HG03139 (cell line): Measurements from ENCODE around the gene CELF1.

Experiments
- ATAC-seq: cut with Tn5 transposase; IDR thresholded peaks from one replicate; pipeline ENCODE4 v1.9.1; 2021; ENCODE audit not compliant: unreplicated experiment

The CELF1 gene

DNA sequence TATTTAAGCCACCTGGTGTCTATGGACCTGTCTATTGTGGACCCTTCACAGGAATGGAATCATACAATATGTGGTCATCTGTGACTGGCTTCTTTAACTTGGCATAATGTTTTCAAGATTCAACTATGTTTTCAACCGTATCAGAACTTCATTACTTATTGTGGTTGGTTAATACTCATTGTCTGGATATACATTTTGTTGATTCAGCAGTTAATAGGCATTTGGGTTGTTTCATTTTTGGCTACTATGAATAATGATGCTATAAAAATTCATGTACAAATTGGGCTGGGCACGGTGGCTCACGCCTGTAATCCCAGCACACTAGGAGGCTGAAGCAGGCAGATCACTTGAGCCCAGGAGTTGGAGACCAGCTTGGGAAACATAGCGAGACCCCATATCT, 101.5 kb downstream of the CELF1 start:
- no peak for ATAC-seq

DNA sequence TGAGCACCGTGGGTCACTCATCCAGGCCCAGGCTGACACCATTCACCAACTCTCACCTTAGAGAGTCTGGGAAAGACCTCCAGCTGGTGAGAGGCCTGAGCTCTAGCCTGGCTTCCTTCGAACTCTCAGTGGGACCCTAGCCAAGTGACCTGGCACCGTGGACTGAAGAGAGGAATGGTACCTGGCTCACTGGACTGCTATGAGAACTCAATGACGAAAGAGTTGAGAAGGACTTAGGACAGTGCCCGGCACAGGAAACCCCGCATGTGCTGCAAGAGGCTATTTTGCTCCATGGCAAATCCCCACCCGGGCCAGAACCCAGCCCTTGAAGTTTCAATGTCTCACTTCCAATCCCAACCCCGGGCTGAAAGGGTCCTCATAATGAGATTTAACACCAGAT, 103.4 kb downstream of the CELF1 start:
- no peak for ATAC-seq

DNA sequence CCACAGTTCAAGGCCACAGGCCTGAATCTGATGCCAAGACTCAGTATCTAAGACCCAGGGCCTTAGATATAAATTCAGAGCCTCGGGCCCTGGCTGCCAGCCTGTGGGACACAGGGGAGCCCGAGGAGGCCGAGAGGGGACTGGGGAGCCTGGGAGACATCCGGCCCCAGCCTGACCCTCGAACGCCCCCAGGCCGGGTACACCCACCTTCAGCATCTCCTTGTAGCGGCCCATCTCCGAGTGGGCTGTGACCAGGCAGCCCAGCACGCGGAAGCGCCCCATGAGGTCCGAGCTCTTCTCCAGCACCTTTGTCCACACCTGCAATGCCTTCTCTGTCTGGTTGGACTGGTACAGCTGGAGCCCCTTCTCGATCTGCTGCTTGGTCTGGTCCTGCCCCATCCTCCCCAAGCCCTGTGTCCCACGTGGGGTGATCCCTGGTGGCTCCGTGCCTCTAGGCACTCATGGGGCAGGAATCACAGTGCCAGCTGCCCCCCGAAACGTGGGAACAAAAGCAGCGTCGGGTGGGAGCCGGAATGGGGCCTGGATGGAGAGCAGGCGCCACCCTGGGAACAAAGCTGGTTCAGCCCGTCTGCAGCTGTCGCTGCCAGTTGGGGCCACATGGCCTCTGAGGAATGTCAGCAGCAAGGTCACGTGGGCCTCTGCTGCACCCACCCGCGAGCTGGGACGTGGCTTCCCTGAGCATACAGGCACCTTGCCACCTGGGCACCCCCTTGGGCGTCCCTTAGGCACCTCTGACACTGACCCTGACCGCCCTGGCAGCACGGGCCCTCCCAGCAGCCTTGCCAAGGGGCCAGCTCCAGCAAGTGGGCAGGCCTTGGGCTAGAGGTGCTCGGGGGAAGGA, 104.1 kb downstream of the CELF1 start, which contains the start of gene RAPSN:
Gene RAPSN, minus strand, starts transcription at position 571 of the 862 bp plus-strand sequence. Its CDS starts 172 bp downstream, at position 399.
- no peak for ATAC-seq

DNA sequence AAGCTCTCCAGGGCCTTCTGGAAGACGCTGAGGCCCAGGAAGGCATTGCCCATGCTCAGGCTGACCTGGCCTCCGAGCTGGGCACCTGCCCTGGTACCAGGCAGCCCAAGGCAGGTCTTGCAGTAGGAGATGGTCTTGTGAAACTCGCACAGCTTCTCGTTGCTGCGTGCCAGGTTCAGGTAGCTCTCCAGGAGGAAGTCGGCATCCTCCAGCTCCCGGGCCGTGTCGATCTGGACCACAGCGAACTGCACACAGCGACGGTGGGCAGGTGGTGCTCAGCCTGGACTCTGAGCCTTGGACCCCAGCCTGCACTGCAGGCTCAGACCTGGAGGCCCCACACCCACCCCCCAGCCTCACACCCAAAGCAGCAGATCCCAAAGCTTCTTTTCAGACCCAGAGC, 105.0 kb downstream of the CELF1 start:
- ATAC-seq = no peak

DNA sequence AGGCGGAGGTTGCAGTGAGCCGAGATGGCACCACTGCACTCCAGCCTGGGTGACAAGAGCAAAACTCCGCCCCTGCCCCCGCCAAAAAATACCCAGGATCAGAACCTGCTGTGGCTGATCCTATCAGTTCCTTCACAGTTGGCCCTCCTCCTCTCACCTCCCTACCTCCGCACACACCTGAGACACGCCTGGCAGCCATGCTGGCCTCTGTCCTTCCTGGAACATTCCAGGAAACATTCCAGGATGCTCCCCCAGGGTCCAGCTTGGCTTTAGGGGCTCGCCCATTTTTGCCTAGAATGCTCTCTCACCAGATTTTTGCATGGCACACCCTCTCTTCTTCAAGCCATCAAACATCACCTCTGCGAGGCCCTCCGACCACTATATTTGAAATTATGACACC, 106.1 kb downstream of the CELF1 start:
- ATAC-seq = no peak

DNA sequence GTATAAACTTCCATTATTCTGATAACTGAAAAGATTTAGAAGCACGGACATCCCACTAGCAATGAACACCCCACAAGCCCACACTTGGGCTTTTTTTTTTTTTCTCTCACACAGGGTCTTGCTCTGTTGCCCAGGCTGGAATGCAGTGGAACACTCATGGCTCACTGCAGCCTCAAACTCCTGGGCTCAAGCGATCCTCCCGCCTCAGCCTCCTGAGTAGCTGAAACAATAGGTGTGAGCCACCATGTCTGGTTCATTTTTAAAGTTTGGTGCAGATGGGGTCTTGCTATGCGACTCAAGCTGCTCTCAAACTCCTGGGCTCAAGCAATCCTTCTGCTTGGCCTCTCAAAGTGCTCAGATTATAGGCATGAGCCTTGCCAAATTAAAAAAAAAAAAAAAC, 107.1 kb downstream of the CELF1 start:
- ATAC-seq = no peak

DNA sequence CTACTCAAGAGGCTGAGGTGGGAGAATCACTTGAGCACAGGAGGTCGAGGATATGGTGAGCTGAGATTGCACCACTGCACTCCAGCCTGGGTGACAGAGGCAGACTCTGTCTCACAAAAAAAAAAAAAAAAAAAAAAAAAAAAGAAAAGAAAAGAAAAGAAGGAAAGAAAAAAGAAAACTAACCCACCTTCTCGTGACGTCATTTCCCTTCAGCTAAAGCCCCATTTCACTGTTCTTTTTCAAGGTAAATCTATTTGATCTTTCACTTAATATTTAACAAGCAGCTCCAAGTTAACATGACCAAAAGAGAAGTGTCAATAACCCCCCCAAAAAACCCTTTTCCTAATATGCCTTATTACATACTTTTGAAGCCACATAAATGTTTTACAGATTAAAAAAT, 109.1 kb downstream of the CELF1 start:
- ATAC-seq = no peak

DNA sequence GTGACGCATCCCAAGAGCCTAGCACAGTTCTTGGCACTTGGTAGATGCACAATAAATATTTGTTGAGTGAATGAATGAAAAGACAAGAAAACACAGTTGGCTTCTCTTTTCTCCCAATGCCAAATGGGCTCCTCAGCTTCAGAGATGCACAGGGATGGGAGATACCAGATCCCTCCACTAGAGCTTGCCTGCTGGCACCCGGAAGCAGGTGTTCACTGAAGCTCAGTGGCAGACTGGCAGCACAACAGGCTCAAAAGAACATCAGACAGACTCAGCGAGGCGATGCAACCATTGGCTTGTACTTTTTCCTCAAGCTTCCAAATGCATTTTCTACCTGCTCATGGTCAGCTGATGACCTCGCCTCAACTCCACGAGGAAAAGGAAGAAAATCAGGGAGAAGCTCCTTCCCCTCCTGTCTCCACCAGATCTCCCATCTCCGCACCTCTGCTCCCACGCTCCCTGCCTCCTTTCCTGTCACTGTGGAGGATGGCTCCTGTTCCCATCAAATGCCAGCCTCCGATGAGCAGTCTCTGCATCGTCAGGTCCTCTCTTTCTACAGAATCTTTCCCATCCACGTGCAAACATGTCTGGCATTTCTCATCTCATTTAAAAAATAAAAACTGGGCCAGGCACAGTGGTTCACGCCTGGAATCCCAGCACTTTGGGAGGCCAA, 109.8 kb downstream of the CELF1 start:
- no peak for ATAC-seq

DNA sequence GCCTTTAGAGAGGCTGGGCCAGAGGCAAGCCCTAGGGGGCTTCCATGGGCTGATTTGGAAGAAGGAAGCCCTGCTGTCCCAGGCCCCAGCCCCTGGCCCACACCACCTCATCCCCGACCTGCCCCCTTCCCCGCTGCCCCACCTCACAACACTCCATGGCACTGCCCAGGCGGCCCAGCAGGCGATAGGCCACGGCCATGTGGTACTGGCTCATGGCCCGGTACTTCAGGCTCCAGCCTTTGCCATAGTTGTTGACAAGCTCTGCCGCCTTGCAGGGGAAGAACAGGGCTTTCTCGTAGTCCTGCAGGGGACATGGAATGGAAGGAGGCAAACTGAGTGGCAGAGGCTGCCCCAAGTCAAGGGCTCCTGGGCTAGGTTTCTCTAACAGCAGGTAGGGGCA, 110.4 kb downstream of the CELF1 start:
- no peak for ATAC-seq

DNA sequence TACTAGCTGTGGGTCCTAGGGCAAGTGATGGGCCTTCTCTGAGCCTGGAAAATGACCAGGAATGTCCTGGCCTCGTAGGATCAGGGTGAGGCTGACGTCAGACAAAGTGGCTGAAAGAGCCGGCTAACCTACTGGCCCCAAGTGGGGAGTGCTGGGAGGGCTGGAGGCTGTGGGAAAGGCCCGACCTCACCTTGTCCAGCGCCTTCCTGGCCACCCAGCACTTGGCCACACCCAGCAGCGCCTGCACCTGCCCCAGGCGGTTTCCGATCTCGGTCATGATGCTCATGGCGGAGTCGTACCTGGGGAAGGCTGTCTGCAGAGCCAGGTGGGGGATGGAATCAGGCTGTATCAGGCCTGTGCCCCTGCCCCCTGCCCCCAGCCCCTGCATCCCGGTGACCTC, 111.5 kb downstream of the CELF1 start:
- no peak for ATAC-seq

DNA sequence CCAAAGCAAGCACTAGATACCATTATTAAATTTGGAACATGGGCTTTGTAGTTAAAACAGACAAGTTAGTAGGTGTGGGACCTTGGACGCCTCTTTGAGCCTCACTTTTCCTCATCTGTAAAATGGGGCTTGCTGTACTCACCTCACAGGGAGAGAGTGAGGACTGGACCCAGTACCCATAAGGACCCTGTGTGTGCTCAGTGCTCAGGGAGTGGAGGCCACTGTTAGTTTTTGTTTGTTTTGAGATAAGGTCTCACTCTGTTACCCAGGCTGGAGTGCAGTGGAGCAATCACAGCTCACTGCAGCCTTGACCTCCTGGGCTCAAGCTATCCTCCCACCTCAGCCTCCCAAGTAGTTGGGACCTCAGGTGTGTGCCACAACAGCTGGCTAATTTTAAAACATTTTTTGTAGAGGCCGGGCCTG, 112.9 kb downstream of the CELF1 start:
- ATAC-seq = no peak

DNA sequence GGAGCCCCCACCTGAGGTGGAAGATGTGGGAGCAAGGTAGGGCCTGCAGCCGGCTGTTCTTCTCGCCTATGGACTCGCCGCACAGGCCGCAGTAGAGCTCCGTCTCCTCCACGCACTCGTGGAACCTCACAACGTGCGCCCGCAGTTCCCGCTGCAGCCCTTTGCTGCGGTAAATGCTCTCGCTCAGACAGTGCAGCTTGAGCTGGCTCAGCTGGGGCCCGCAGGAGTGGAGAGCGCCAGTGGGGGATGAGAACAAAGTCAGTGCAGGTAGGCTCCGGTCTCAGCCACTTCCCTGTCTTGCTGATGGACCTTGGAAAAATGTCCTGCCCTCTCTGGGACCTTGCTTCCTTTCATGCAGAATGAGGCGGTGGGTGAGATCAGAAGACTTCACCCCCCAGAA, 114.2 kb downstream of the CELF1 start:
- ATAC-seq = no peak

DNA sequence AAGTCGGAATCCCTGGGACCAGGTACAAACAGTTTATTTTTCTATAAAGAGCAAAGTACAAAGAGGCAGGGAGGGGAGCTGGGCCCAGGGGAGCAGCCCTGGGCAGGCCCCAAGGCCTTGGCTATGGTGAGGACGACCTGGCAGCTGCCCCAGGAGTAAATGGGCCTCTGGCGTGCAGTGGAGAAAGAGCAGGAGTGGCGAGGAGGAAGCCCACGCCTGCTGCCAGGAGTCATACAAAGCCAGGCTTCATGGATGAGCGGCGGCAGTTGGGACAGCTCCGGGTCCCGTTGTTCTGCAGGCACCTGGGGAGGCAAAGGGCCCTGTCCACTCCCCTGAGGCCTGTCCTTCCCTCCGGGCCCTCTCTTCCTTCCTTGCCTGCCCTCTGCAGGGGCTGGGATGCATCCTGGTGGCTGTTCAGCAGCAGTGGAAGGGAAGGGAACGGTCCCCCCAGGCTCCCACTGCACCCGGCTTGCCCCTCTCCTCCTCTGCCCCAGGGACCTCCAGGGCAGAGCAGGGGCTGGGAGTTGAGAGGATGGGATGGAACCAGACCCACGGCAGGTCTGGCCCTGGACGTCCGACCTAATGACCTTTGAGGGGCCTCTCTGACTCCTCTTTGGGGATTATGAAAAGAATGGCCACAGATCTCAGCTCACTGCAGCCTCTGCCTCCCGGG, 115.0 kb downstream of the CELF1 start:
- no peak for ATAC-seq

DNA sequence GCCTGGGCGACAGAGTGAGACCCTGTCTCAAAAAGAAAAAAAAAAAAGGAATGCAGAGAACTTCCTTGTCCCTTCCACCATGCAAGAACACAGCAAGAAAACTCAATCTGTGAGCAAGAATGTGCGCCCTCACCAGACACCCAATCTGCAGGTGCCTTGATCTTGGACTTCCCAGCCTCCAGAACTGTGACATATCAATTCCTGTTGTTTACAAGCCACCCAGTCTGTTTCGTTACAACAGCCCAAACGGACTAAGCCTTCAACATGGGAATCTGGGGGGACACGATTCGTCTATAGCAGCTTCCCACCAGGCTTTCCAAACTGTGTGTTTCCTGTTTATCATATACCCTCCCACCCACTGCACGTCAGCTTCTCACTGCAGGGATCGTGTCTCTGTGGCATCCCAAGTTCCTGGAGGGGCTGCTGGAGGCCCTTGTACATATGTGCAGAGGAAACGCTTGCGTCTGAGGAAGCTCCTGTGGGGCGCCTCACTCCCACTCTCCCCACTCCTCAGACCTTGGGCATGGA, 115.7 kb downstream of the CELF1 start:
- no peak for ATAC-seq

DNA sequence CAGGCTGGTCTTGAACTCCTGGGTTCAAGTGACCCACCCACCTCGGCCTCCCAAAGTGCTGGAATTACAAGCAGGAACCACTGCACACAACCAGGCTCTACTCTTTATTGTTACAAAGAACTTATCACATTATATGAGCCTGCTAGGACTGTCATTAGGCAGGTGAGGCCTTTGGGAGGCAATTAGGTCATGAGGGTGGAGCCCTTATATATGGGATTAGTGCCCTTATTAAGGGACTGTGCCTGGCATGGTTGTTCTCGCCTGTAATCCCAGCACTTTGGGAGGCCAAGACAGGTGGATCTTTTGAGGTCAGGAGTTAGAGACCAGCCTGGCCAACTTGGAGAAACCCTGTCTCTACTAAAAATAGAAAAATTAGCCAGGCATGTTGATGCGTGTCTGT, 116.2 kb downstream of the CELF1 start:
- no peak for ATAC-seq

DNA sequence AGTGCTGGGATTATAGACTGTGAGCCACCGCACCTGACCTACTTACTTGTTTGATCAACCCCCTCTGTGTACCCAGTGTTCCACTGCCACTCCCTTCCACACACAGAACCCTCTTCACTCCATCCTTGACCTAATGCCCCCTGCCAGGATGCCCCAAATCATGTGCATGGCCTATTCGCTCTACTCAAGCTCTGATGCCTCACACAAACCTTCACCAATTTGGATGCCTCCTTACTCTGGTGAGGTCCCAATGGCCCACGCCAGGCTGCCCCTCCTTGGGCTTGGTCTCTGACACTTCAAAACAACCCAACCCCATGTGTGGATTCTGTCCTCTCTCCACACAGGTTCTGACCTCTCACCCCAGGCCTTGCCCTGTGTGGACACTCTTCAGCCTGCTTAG, 117.2 kb downstream of the CELF1 start:
- no peak for ATAC-seq

DNA sequence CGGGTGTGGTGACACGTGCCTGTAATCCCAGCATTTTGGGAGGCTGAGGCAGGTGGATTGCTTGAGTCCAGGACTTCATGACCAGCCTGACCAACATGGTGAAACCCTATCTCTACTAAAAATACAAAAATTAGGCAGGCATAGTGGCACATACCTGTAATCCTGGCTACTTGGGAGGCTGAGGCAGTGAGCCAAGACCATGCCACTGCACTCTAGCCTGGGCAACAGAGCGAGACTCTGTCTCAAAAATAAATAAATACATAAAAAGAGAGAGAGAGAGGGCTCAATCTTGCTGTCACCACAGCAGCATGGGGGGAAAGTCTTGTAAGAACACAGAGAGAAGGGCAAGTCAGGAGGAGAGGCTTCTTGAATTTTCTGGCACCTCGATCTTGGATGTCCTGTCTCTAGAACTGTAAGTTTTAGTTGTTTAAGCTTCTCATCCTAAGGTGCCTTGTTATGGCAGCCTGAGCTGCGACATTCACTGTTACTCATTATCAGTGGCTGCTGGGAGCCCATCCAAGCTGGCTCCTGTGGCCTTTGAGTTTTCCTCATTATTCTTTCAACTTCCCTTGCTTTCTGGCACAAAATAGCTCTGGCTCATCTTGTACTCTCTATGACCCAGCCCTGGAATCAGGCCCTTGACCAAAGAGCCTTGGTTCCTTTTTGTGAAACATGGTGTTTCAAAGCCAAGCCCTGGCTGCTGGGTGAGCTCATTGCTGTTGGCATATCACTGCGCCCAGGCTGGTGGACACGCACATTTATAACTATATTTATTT, 118.7 kb downstream of the CELF1 start:
- no peak for ATAC-seq

DNA sequence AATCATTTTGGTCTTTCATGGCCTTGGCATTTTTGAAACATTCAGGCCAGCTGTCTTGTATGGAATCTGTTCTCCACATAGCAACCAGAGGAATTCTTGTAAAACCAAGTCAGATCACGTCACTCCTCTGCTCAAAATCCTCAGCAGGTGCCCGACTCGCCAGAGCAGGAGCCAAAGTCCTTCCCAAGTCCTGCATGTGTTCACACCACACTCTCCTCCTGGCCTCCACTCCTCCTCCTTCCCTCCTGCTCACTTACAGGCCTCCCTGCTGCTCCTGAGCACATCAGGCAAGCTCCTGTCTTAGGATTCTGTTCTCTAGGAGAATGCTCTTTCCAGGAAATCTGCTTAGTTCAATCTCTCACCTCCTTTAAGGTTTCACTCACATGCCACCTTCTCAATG, 119.8 kb downstream of the CELF1 start:
- ATAC-seq = no peak

DNA sequence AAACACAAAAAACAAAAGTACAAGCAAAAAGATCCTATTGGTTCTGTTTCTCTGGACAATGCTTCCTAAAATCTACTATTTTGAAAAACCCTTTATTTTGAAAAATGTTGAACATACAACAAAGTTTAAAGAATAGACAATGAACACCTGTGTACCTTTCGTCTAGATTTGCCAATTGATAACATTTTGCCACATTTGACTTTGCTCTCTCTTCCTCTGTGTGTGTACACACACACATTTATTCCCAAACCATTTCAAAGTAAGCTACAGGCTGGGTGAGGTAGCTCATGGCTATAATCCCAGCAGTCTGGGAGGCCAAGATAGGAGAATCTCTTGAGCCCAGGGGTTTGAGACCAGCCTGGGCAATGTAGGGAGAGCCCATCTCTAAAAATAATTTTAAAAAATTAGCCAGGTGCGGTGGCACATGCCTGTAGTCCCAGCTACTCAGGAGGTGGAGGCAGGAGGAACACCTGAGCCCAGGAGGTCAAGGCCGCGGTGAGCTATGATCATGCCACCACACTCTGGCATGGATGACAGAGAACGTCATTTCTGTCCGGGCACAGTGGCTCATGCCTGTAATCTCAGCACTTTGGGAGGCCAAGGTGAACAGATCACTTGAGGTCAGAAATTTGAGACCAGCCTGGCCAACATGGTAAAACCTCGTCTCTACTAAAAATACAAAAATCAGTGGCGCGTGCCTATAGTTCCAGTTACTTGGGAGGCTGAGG, 121.4 kb downstream of the CELF1 start:
- ATAC-seq = no peak

DNA sequence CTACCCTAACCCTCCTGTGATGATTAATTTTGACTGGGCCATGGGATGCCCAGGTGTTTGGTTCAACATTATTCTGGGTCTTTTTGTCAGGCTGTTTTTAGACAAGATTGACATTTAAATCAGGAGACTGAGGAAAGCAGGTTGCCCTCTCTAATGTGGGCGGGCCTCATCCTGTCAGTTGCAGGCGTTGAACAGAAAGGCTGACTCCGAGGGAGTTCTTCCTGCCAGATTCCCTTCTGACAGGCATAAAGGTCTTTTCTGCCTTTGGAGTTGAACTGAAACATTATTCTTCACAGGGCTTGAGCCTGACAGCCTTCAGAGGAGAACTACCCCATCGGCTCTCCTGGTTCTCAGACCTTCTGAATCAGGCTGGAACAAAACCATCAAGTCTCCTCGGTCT, 122.4 kb downstream of the CELF1 start:
- no peak for ATAC-seq
